ENCODE measurements around the gene TIMELESS.

GRCh38 chr12:56431288-56431687, 17.9 kb downstream of the TIMELESS start:
- TF ChIP-seq, protein P1, sequence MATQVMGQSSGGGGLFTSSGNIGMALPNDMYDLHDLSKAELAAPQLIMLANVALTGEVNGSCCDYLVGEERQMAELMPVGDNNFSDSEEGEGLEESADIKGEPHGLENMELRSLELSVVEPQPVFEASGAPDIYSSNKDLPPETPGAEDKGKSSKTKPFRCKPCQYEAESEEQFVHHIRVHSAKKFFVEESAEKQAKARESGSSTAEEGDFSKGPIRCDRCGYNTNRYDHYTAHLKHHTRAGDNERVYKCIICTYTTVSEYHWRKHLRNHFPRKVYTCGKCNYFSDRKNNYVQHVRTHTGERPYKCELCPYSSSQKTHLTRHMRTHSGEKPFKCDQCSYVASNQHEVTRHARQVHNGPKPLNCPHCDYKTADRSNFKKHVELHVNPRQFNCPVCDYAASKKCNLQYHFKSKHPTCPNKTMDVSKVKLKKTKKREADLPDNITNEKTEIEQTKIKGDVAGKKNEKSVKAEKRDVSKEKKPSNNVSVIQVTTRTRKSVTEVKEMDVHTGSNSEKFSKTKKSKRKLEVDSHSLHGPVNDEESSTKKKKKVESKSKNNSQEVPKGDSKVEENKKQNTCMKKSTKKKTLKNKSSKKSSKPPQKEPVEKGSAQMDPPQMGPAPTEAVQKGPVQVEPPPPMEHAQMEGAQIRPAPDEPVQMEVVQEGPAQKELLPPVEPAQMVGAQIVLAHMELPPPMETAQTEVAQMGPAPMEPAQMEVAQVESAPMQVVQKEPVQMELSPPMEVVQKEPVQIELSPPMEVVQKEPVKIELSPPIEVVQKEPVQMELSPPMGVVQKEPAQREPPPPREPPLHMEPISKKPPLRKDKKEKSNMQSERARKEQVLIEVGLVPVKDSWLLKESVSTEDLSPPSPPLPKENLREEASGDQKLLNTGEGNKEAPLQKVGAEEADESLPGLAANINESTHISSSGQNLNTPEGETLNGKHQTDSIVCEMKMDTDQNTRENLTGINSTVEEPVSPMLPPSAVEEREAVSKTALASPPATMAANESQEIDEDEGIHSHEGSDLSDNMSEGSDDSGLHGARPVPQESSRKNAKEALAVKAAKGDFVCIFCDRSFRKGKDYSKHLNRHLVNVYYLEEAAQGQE (IDR thresholded peaks at IDR 0.05): no peak
- no peak for TF ChIP-seq SP1 (IDR thresholded peaks at IDR 0.05)
- TF ChIP-seq CTCF (IDR thresholded peaks at IDR 0.05; ENCODE audit: low read depth, low read length, missing input control): no peak
- TF ChIP-seq YY1 (IDR thresholded peaks at IDR 0.05): no peak
- TF ChIP-seq TAF1 (conservative IDR thresholded peaks at IDR 0.05): no peak

All from liver (tissue), 3 donors.